Daoy (cell line): Measurements from ENCODE around the gene HOXB9. TPM values are rescaled to one million over a fixed set of nuclear protein-coding genes. Genes with fewer than 3 reads are reported as not detected.

Experiments used
- DNase-seq: peaks from one replicate; pipeline ENCODE4 v3.0.0-alpha.2; 2015; ENCODE audit warnings: low read depth
- total RNA-seq: library from RNA; depleted of rRNA; stranded (reverse); fragments of >200 nt; shearing (Covaris generic); gene quantifications from 2 replicates; pipeline ENCODE4 v1.2.3, GENCODE V29; 2014

HOXB9 gene
- total RNA-seq, 1 experiment from 2014 or later, result 10.6 TPM

DNA sequence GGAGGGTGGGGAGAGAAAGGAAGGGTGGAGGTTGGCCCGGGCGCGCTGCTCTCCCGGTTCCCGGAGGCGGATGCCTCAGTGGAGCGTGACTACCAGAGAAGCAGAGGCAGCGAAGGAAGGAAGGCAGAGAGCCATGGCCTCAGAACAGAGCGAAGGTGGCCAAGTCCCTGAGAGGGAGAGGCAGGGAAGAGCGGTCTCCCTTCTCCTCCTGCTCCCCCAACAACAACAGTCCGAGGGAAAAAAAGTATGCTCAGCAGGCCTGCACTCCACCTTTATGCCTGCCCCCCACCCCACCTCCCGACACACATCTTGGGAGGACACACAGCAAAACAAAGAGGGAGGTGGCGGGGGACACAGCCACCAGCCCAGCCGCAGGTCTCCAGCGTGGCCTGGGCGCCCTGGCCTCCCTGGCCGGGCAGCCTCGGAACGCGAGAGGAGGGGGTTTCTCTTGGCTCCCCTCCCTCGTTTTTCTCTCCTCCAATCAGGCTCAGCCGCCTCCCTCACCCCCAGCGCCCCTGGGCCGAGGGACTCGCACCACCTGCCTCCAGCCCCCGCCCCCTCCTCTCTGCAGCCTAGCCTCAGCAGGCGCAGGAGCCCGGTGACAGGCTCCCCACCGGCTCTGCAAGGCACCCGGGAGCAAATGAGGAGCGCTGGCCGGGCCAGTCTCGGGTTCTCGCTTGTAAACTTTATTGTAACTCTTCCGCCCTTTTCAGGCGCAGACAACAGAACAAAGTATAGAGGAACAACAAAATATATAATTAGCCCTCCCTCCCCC lies 14.3 kb downstream of the HOXB9 start:
- DNase-seq, result peak; percentile 52

GRCh38 chr17:48611213-48611612 lies 14.9 kb downstream of the HOXB9 start:
- DNase-seq, result peak; percentile 46

GRCh38 chr17:48610282-48611211 lies 15.6 kb downstream of the HOXB9 start, which contains the start of gene HOXB7:
Gene HOXB7 (minus strand): TSS chr17:48611017. CDS start chr17:48610918, 99 bp downstream.
- DNase-seq, result peak; percentile 75

DNA sequence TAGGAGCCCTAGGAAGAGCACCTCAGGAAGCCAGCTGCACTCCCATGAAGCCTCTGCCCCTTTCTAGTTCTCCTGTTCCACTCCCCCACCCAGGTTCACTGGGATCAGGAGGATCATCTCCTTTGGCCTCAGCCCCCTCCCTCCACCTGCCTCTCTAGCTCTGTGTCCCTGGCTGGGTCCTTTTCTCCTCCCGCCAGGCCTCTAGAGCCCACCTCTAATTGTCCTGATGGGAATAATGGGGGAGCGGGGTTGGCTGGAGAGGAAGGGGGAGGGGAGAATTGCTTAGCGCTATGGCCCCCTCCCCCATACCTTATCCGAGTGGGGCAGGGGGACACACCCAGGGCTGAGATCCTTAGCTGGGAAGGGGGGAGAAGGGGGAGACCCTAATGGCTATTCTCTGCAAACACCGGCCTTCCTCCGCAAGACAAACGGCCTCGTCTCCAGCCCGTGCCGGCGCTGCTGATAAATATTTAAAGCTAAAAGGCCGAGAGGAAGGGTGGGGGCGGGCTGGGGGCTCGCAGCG lies 16.3 kb downstream of the HOXB9 start:
- DNase-seq, result no peak

DNA sequence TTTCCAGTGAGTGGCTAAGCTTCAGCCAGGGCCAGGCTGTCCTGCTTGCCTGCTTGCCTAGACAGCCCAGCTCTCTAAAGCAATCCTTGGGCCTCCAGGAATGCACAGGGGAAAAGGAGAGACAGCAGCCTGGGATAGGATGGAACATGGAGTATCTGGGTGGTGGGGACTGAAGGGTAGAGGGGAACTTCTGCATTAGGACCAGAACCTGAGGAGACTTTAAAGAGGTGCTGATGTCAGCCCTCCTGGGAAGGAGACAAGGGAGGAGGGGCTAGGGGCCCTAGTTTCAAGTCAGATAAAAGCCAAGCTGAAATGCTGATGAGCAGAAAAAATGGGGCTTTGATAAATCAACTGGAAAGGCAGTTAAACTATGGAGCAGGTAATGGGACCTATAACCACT lies 17.1 kb downstream of the HOXB9 start:
- no peak for DNase-seq

GRCh38 chr17:48608494-48608834 lies 17.7 kb downstream of the HOXB9 start:
- no peak for DNase-seq

- no peak for DNase-seq
Observed at GRCh38 chr17:48606892-48607614, 19.1 kb downstream of the HOXB9 start.

- no peak for DNase-seq
Observed at GRCh38 chr17:48605991-48606891, 19.9 kb downstream of the HOXB9 start.

DNA sequence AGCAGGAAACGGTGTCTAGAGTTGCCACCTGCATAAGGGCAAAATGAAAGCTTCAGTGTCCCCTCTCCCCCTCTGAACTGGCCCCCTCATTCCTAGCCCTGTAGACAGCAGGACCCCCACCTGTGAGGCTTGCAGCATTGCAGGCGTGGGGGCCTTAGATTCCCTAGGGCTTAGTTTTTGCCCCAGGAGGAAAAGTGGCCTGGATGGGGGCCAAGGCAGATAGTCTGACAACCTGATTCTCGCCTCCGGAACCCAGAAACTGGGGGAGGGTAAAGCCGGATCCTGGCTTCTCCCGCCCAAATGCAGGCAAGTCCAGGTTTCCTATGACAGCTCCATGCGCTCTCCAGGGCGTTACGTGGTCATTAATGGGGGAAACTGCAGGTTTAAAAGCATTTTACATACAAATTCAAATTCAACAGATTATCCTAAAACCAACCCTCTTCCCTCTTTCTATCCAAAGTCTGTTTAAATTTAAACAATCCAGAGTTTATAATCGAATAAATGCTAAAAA lies 20.7 kb downstream of the HOXB9 start:
- no peak for DNase-seq

- DNase-seq, result peak; percentile 70
Observed at GRCh38 chr17:48604770-48605329, 21.3 kb downstream of the HOXB9 start, which contains the start of gene HOXB6. Gene HOXB6 (minus strand): TSS chr17:48604986. CDS start chr17:48598150, 6,836 bp downstream.

- peak; percentile 67 for DNase-seq
Observed at GRCh38 chr17:48603959-48604769, 22.0 kb downstream of the HOXB9 start.

DNA sequence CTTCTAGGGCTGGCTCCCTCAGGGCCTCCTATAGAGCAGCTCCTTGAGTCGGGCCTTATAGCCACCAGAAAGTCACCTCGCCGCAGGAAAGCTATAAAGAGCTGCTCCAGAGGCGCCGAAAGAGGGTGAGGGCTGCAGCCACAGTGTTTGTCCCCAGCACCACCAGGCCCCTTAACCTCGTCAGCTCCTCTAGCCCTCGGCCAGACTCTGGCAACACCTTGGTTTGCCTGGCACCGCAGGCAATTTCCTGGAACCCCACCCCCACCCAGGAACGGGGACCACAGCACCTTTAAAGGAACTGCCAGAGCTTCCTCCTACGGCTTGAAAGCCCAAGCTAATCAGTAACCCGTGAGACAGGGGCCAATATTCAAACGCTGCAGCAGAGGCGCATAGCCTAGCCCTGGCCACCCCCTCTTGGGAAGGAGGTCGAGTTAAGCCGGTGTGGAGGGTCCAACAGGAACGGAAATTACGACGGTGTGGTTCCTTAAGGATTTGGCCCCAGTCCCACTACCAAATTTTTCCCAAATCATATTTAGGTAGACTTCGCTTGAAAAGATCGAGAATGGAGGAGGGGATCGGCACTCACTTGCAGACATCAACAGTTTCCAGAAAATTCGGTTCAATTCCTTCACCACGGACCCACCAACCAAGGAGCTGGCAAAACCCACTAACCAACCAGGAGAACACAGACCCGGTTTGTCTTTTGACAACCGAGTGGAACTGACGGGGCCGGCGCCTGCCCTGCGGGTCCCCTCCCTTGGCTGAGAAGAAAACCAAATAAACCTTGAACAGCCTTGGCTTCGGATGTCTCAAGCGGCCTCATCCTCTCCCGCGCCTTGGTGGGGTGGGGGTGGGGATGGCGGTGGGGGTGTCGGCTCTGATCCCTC lies 24.4 kb downstream of the HOXB9 start:
- DNase-seq, result no peak

- DNase-seq, result no peak
Observed at GRCh38 chr17:48601207-48601538, 25.0 kb downstream of the HOXB9 start.

DNA sequence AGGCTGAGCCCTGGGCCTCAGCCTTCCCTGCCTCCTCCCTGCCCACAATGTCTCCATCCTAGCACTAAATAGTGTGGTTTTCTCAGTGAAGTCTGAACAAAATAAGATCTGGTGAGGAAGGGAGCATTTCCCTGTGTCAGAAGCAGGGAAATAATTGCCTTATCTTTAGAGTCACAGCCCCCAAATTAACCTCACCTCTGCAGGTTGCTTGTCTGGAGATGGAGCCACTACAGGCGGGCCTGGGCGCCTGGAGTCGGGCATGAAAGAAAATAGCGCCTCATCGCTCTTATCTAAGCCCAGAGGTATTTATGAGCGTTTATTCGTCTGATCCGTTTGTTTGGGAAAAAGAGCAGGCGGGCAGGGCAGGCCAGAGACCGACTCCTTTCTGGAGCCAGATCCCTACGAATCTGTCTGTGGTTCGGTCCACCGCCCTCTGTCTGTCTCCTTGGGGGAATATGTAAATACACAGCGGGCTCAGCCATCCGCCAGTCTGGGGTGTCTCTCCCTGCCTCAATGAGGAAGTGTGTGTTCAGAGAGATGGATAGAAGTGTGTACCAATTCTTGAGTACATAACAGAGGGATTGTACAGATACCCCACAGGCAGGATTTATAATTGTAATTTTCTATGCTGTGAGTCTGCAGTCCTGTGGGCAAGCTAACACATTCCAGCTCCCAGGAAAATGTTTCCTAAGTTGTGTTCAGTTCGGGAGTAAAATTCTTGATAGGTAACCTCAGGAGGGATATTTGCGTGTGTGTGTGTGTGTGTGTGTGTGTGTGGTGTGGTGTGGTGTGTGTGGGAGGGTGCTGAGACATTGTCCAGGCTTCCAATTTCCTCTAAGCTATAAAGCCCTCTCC lies 25.7 kb downstream of the HOXB9 start:
- DNase-seq, result no peak

DNA sequence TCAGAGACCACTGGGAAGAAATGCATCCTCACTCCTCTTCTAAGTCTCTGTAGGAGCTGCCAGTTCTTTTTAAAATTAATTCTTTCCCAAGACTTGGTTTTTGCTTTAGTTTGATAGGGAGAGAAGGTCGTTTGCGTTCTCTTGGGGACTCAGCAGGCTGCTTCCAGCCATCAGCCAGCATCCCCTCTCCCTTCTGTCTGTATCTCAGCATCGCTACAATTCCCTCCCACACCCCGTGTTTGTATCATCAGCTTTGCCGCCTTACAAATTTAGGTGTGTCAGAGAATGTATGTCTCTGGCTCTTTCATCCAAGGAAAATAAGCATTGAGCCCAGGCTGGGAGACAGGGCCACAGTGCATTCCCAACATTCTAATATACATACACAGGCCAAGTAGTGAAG lies 26.8 kb downstream of the HOXB9 start:
- DNase-seq, result no peak

DNA sequence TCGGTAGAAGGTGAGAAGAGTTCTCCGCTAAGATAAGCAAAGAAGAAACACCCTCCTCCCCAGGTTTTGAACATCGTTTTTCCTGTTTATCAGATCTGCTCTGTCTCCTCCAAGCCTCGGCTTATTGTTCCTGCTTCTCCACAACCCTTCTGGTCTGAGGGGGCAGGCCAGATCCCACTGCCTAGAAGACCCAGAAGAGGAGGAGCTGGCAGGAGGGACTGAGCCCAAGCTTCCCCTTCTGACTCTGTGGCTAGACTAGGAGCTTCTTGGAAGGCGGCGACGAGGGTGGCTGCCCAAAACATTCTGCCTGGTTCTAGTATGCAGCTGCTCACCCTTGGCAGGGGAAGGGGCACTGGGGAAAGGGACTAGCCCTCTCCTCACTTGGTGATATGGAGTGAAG lies 27.4 kb downstream of the HOXB9 start:
- no peak for DNase-seq
